Peyer's patch (tissue), 4 donors: ENCODE data around the gene VAT1. TPM values are rescaled to one million over a fixed set of nuclear protein-coding genes. Genes with fewer than 3 reads are reported as not detected.
"Not testable (repeated sequence)": the region's sequence is repeated elsewhere in the genome, so short reads cannot be mapped to it uniquely, and the experiment has no call there.

ENCODE experiments used
- DNase-seq, 3 donors: peaks; one replicate each; pipeline ENCODE4 v3.0.0-alpha.2; 2017 to 2019
- H3K27ac ChIP-seq, 4 donors: fragments of 200-600 bp; sonication (generic); one replicate each; pipeline ENCODE4 v1.5.1; 2016 to 2019
- H3K27me3 ChIP-seq, 2 donors: fragments of 200-600 bp; sonication (generic); one replicate each; pipeline ENCODE4 v1.5.1; 2019
- H3K36me3 ChIP-seq, 3 donors: fragments of 200-600 bp; sonication (generic); one replicate each; pipeline ENCODE4 v1.5.1; 2016 to 2019
- H3K4me1 ChIP-seq, 4 donors: fragments of 200-600 bp; sonication (generic); one replicate each; pipeline ENCODE4 v1.5.1; 2016 to 2019
- H3K4me3 ChIP-seq, 4 donors: fragments of 200-600 bp; sonication (generic); 1 replicate in 3 of 4; 2 replicates in 1 of 4; pipeline ENCODE4 v1.5.1; 2016 to 2019; ENCODE audit warnings: mild to moderate bottlenecking in 1 of 4
- H3K9me3 ChIP-seq, 4 donors: fragments of 200-600 bp; sonication (generic); one replicate each; pipeline ENCODE4 v1.5.1; 2016 to 2019; ENCODE audit warnings: mild to moderate bottlenecking in 1 of 4
- CTCF ChIP-seq, 6 experiments: fragments of 450-650 bp in 4 of 6; fragments of 200-600 bp in 2 of 6; sonication (generic) in 1 of 6; IDR thresholded peaks; one replicate each; pipeline ENCODE4 v1.5.1; 2017 to 2019; ENCODE audit warnings: antibody characterized with exemption in 6 of 6, mild to moderate bottlenecking in 3 of 6, moderate library complexity in 1 of 6
- POLR2A ChIP-seq, 2 donors: fragments of 450-650 bp; IDR thresholded peaks; one replicate each; pipeline ENCODE4 v1.5.1; 2017; ENCODE audit warnings: antibody characterized with exemption in 2 of 2, mild to moderate bottlenecking in 2 of 2, moderate library complexity in 2 of 2
- total RNA-seq, 4 donors: library from RNA; depleted of rRNA; stranded (reverse); fragments of >200 nt; gene quantifications; one replicate each; pipeline ENCODE4 v1.1.0, GENCODE V29; 2016

The VAT1 gene
- total RNA-seq, 4 donors from 2014 or later: 52.8 to 97.8 (median 71.5) TPM

GRCh38 chr17:43062984-43063638 lies 40.9 kb upstream of the VAT1 start:
- no peak for DNase-seq
- Histone ChIP-seq H3K27ac (no peak overlapping the region), H3K4me1 (no peaks in the 10 kb centered on the region), H3K36me3 (no peaks in the 10 kb centered on the region), H3K27me3 (no peaks in the 10 kb centered on the region), H3K9me3 (no peaks in the 10 kb centered on the region), H3K4me3 (no peak overlapping the region)
- no peak for TF ChIP-seq POLR2A (IDR thresholded peaks at IDR 0.05)
- TF ChIP-seq CTCF (IDR thresholded peaks at IDR 0.05): no peak

GRCh38 chr17:43056051-43056450 lies 33.9 kb upstream of the VAT1 start:
- Histone ChIP-seq H3K36me3 (no peaks in the 10 kb centered on the region), H3K4me1 (no peaks in the 10 kb centered on the region), H3K4me3 (no peak overlapping the region), H3K27ac (no peak overlapping the region), H3K27me3 (no peaks in the 10 kb centered on the region), H3K9me3 (no peaks in the 10 kb centered on the region)
- TF ChIP-seq CTCF (IDR thresholded peaks at IDR 0.05): no peak
- TF ChIP-seq POLR2A (IDR thresholded peaks at IDR 0.05): no peak
- DNase-seq: no peak

- H3K27me3 ChIP-seq, H3K4me1 ChIP-seq, H3K4me3 ChIP-seq, DNase-seq, H3K36me3 ChIP-seq, H3K27ac ChIP-seq, H3K9me3 ChIP-seq: not testable (repeated sequence)
Measured at GRCh38 chr17:43053008-43053407, 30.8 kb upstream of the VAT1 start.

GRCh38 chr17:43051969-43052368 lies 29.8 kb upstream of the VAT1 start:
- no peaks in the 10 kb centered on the region for H3K36me3 ChIP-seq

GRCh38 chr17:43044024-43044423 lies 21.8 kb upstream of the VAT1 start:
- Histone ChIP-seq H3K4me1 (no peaks in the 10 kb centered on the region), H3K4me3 (no peak overlapping the region), H3K27ac (no peak overlapping the region), H3K27me3 (no peaks in the 10 kb centered on the region), H3K36me3 (no peaks in the 10 kb centered on the region), H3K9me3 (no peaks in the 10 kb centered on the region)
- no peak for TF ChIP-seq POLR2A (IDR thresholded peaks at IDR 0.05)
- TF ChIP-seq CTCF (IDR thresholded peaks at IDR 0.05): no peak
- DNase-seq: no peak

More at GRCh38 chr17:43051969-43052368, 29.8 kb upstream of the VAT1 start:
- no peak overlapping the region for H3K27ac ChIP-seq
- H3K4me1 ChIP-seq: no peaks in the 10 kb centered on the region
- no peak for DNase-seq
- no peaks in the 10 kb centered on the region for H3K27me3 ChIP-seq
- H3K9me3 ChIP-seq: no peaks in the 10 kb centered on the region
- H3K4me3 ChIP-seq: no peak overlapping the region
- TF ChIP-seq POLR2A (IDR thresholded peaks at IDR 0.05) (no peak), CTCF (IDR thresholded peaks at IDR 0.05) (no peak)

GRCh38 chr17:43043307-43043706 lies 21.1 kb upstream of the VAT1 start:
- no peaks in the 10 kb centered on the region for H3K4me1 ChIP-seq
- no peak for DNase-seq
- H3K9me3 ChIP-seq: no peaks in the 10 kb centered on the region
- H3K4me3 ChIP-seq: no peak overlapping the region
- no peak overlapping the region for H3K27ac ChIP-seq
- no peaks in the 10 kb centered on the region for H3K36me3 ChIP-seq
- TF ChIP-seq POLR2A (IDR thresholded peaks at IDR 0.05) (no peak), CTCF (IDR thresholded peaks at IDR 0.05) (no peak)
- H3K27me3 ChIP-seq: no peaks in the 10 kb centered on the region
